Peyer's patch (tissue), 4 donors: Measurements from ENCODE around the gene XRN1. TPM values are rescaled to one million over a fixed set of nuclear protein-coding genes. Genes with fewer than 3 reads are reported as not detected.

Experiments
- DNase-seq, 3 donors: peaks; one replicate each; pipeline ENCODE4 v3.0.0-alpha.2; 2017 to 2019
- H3K27ac ChIP-seq, 4 donors: fragments of 200-600 bp; sonication (generic); one replicate each; pipeline ENCODE4 v1.5.1; 2016 to 2019
- H3K27me3 ChIP-seq, 2 donors: fragments of 200-600 bp; sonication (generic); one replicate each; pipeline ENCODE4 v1.5.1; 2019
- H3K36me3 ChIP-seq, 3 donors: fragments of 200-600 bp; sonication (generic); one replicate each; pipeline ENCODE4 v1.5.1; 2016 to 2019
- H3K4me1 ChIP-seq, 4 donors: fragments of 200-600 bp; sonication (generic); one replicate each; pipeline ENCODE4 v1.5.1; 2016 to 2019
- H3K4me3 ChIP-seq, 4 donors: fragments of 200-600 bp; sonication (generic); 1 replicate in 3 of 4; 2 replicates in 1 of 4; pipeline ENCODE4 v1.5.1; 2016 to 2019; ENCODE audit warnings: mild to moderate bottlenecking in 1 of 4
- H3K9me3 ChIP-seq, 4 donors: fragments of 200-600 bp; sonication (generic); one replicate each; pipeline ENCODE4 v1.5.1; 2016 to 2019; ENCODE audit warnings: mild to moderate bottlenecking in 1 of 4
- CTCF ChIP-seq, 6 experiments: fragments of 450-650 bp in 4 of 6; fragments of 200-600 bp in 2 of 6; sonication (generic) in 1 of 6; IDR thresholded peaks; one replicate each; pipeline ENCODE4 v1.5.1; 2017 to 2019; ENCODE audit warnings: antibody characterized with exemption in 6 of 6, mild to moderate bottlenecking in 3 of 6, moderate library complexity in 1 of 6
- POLR2A ChIP-seq, 2 donors: fragments of 450-650 bp; IDR thresholded peaks; one replicate each; pipeline ENCODE4 v1.5.1; 2017; ENCODE audit warnings: antibody characterized with exemption in 2 of 2, mild to moderate bottlenecking in 2 of 2, moderate library complexity in 2 of 2
- total RNA-seq, 4 donors: library from RNA; depleted of rRNA; stranded (reverse); fragments of >200 nt; gene quantifications; one replicate each; pipeline ENCODE4 v1.1.0, GENCODE V29; 2016

Gene XRN1
- total RNA-seq, 4 donors from 2014 or later = 74.6 to 95.2 (median 80.9) TPM

GRCh38 chr3:142484912-142485435, 37.1 kb upstream of the XRN1 start:
- Histone ChIP-seq H3K27me3 (no peaks in the 10 kb centered on the region), H3K4me1 (no peaks in the 10 kb centered on the region), H3K9me3 (peaks cover 0 to 18% (median 3%) of the 10 kb centered on the region in 4 donors), H3K4me3 (no peak overlapping the region), H3K36me3 (peaks cover 0 to 60% (median 0%) of the 10 kb centered on the region in 3 donors), H3K27ac (no peak overlapping the region)
- no peak for DNase-seq
- no peak for TF ChIP-seq POLR2A (IDR thresholded peaks at IDR 0.05)
- no peak for TF ChIP-seq CTCF (IDR thresholded peaks at IDR 0.05)

GRCh38 chr3:142481196-142481595, 33.4 kb upstream of the XRN1 start:
- H3K9me3 ChIP-seq = peaks cover 0 to 18% (median 3%) of the 10 kb centered on the region in 4 donors
- H3K4me1 ChIP-seq = no peaks in the 10 kb centered on the region
- H3K4me3 ChIP-seq = no peak overlapping the region
- no peaks in the 10 kb centered on the region for H3K27me3 ChIP-seq
- no peak for DNase-seq
- H3K27ac ChIP-seq = no peak overlapping the region
- peaks cover 0 to 44% (median 0%) of the 10 kb centered on the region in 3 donors for H3K36me3 ChIP-seq
- TF ChIP-seq POLR2A (IDR thresholded peaks at IDR 0.05) (no peak), CTCF (IDR thresholded peaks at IDR 0.05) (no peak)

GRCh38 chr3:142470826-142471225, 23.0 kb upstream of the XRN1 start:
- no peaks in the 10 kb centered on the region for H3K27me3 ChIP-seq
- no peak for TF ChIP-seq CTCF (IDR thresholded peaks at IDR 0.05)
- TF ChIP-seq POLR2A (IDR thresholded peaks at IDR 0.05) = no peak
- no peaks in the 10 kb centered on the region for H3K9me3 ChIP-seq
- no peaks in the 10 kb centered on the region for H3K4me1 ChIP-seq
- no peak overlapping the region for H3K4me3 ChIP-seq
- no peak for DNase-seq
- H3K27ac ChIP-seq = no peak overlapping the region
- peaks cover 0 to 3% (median 0%) of the 10 kb centered on the region in 3 donors for H3K36me3 ChIP-seq

GRCh38 chr3:142468456-142468855, 20.6 kb upstream of the XRN1 start:
- Histone ChIP-seq H3K27ac (no peak overlapping the region), H3K36me3 (peaks cover 0 to 9% (median 0%) of the 10 kb centered on the region in 3 donors), H3K4me3 (no peak overlapping the region), H3K27me3 (no peaks in the 10 kb centered on the region), H3K9me3 (no peaks in the 10 kb centered on the region), H3K4me1 (no peaks in the 10 kb centered on the region)
- TF ChIP-seq CTCF (IDR thresholded peaks at IDR 0.05) = no peak
- TF ChIP-seq POLR2A (IDR thresholded peaks at IDR 0.05) = no peak
- DNase-seq = no peak

GRCh38 chr3:142467768-142468167, 19.9 kb upstream of the XRN1 start:
- no peaks in the 10 kb centered on the region for H3K9me3 ChIP-seq
- H3K27me3 ChIP-seq = no peaks in the 10 kb centered on the region
- no peak for DNase-seq
- peaks cover 0 to 9% (median 0%) of the 10 kb centered on the region in 3 donors for H3K36me3 ChIP-seq
- no peak overlapping the region for H3K4me3 ChIP-seq
- no peak for TF ChIP-seq POLR2A (IDR thresholded peaks at IDR 0.05)
- TF ChIP-seq CTCF (IDR thresholded peaks at IDR 0.05) = no peak
- H3K4me1 ChIP-seq = no peaks in the 10 kb centered on the region
- no peak overlapping the region for H3K27ac ChIP-seq

GRCh38 chr3:142460689-142461088, 12.9 kb upstream of the XRN1 start:
- Histone ChIP-seq H3K27ac (no peak overlapping the region), H3K36me3 (peaks cover 0 to 11% (median 0%) of the 10 kb centered on the region in 3 donors), H3K27me3 (no peaks in the 10 kb centered on the region), H3K4me1 (no peaks in the 10 kb centered on the region), H3K4me3 (no peak overlapping the region), H3K9me3 (no peaks in the 10 kb centered on the region)
- DNase-seq = no peak
- TF ChIP-seq CTCF (IDR thresholded peaks at IDR 0.05) = no peak
- TF ChIP-seq POLR2A (IDR thresholded peaks at IDR 0.05) = no peak
